Choroid plexus epithelial cell (primary cell): Measurements from ENCODE around the gene BICRA.
A peak's percentile ranks its signal among the peaks of the same experiment; 100 is the strongest.
"Not testable (repeated sequence)": the region's sequence is repeated elsewhere in the genome, so short reads cannot be mapped to it uniquely, and the experiment has no call there.

ENCODE experiments used
- DNase-seq: peaks from one replicate; pipeline ENCODE4 v3.0.0-alpha.2; 2010; ENCODE audit warnings: low read depth
- H3K4me3 ChIP-seq: 2 replicates; pipeline ENCODE4 v1.5.1; 2011; ENCODE audit warnings: low read depth, mild to moderate bottlenecking, control low read depth, low read length, moderate library complexity
- TF ChIP-seq, protein P1 (sequence below): conservative IDR thresholded peaks from 2 replicates; pipeline ENCODE4 v1.5.1; 2011; ENCODE audit warnings: low read depth, mild to moderate bottlenecking, control low read depth, inconsistent platforms, low read length, moderate library complexity

BICRA gene

GRCh38 chr19:47593860-47594259, 15.1 kb upstream of the BICRA start:
- DNase-seq: no peak
- H3K4me3 ChIP-seq: no peak overlapping the region
- TF ChIP-seq, protein P1, sequence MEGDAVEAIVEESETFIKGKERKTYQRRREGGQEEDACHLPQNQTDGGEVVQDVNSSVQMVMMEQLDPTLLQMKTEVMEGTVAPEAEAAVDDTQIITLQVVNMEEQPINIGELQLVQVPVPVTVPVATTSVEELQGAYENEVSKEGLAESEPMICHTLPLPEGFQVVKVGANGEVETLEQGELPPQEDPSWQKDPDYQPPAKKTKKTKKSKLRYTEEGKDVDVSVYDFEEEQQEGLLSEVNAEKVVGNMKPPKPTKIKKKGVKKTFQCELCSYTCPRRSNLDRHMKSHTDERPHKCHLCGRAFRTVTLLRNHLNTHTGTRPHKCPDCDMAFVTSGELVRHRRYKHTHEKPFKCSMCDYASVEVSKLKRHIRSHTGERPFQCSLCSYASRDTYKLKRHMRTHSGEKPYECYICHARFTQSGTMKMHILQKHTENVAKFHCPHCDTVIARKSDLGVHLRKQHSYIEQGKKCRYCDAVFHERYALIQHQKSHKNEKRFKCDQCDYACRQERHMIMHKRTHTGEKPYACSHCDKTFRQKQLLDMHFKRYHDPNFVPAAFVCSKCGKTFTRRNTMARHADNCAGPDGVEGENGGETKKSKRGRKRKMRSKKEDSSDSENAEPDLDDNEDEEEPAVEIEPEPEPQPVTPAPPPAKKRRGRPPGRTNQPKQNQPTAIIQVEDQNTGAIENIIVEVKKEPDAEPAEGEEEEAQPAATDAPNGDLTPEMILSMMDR: no peak

DNA sequence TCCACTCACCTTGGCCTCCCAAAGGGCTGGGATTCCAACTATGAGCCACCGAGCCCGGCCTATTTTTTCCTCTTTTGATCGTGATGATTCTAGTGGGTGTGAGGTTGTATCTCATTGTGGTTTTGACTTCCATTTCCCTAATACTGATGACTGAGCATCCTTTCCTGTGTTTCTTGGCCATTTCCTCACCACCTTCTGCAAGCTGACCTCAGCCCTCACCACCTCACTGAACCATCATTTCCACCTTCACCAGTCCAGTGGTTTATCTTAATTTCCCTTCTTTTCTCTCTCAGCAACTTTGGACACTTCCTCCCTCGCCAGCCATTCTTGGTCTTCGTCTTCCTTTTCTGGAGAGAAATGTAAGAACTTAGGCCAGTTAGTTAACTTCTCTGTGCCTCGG, 13.0 kb upstream of the BICRA start:
- TF ChIP-seq, protein P1: no peak
- H3K4me3 ChIP-seq: no peak overlapping the region
- DNase-seq: no peak

DNA sequence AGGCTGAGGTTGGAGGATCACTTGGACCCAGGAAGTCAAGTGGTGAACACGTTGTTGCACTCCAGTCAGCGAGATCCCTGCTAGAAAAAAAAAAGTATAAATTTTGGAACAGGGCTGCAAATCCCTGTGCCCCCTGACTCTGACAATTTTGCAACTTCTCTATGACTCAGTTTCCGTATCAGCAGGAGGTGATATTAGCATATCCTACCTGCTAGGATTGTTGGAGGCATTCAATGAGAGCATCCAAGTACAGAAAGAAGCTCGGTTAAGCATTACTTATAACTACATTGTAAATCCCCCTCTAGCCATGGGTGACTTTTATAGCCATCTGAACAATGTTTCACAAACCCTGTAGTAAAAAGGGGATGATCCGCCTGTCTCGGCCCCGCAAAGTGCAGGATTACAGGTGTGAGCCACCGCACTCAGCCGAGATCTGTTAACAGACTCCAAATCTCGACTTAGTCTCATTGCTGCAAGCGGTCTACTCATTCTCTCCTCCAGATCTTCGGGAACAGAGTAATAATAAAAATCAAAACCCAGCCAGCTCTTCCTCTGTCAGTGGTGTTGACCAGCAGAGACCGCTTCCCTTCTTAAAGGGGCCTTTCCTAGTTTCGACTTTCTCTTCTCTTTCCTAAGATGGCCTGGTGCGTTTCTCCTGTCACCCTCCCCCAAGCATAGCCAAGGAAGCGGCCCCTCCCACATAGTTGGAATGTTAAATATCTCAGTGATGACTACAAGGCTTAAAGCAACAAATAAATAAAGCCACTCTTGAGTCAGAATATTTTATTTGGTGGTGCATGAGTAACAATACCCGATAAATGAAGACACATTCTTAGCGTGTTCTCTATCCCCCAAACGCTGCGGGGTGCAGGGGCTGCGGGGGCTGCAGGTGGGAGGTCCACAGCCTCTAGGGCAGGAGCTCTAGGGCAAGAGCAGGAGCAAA, 10.3 kb upstream of the BICRA start:
- TF ChIP-seq, protein P1: peak; percentile 12
- DNase-seq: peak; percentile 97
- peak overlapping the region; percentile 49 for H3K4me3 ChIP-seq

GRCh38 chr19:47599671-47600245, 9.2 kb upstream of the BICRA start:
- not testable (repeated sequence) for DNase-seq
- peak overlapping the region; percentile 66 for H3K4me3 ChIP-seq

- peak; percentile 99 for DNase-seq
- TF ChIP-seq, protein P1: no peak
- peak overlapping the region; percentile 66 for H3K4me3 ChIP-seq
These were observed 8.4 kb upstream of the BICRA start for GRCh38 chr19:47600246-47601179.

DNA sequence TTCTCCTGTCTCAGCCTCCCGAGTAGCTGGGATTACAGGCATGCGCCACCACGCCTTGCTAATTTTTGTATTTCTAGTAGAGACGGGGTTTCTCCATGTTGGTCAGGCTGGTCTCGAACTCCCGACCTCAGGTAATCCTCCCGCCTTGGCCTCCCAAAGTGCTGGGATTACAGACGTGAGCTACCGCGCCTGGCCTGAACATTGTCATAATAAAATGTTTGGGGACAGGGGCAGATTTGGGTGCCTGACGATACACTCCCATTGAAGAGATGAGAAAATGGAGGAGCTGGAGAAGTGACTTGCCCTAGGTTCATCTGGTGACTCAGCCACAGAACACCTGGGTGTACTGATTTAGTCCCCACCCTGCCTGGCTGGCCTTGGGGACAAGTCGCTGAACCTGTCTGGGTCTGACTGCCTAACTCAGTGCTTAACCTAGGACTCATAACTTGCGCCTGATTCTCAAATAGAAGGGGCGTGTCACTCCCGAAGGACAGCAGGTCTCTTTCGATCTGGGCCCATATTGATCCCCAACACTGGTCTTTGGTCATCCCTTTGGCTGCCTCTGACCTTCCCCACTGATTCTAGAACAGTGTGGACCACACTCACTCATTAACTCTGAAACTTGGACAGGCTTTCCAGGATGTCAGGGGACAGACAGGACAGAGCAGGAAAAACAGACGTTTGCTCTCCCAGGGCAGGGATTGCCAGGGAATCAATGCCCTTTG, 7.6 kb upstream of the BICRA start:
- H3K4me3 ChIP-seq: peak overlapping the region; percentile 66
- DNase-seq: no peak
- TF ChIP-seq, protein P1: no peak
